Measurements from ENCODE around the gene PANK3. TPM values are rescaled to one million over a fixed set of nuclear protein-coding genes. Genes with fewer than 3 reads are reported as not detected.
A peak's percentile ranks its signal among the peaks of the same experiment; 100 is the strongest.

Gene PANK3
- total RNA-seq (100 to 1,000 TPM in 1 of 2 donors, 10 to 100 TPM in 1; 66.0 to 161 TPM), polyA plus RNA-seq (ENCODE audit: insufficient read length in 2 of 2) (10 to 100 TPM; 51.4 to 76.2 TPM)
- long read RNA-seq, donor 1, full-length matches to known transcripts = 9 of 9 reads
- long read RNA-seq, donor 1, partial matches to known transcripts = 0 of 9 reads
- long read RNA-seq, donor 1, other reads (novel, unspliced or antisense) = 0 of 9 reads
- long read RNA-seq, donor 2, full-length matches to known transcripts = 2 of 599 reads
- long read RNA-seq, donor 2, partial matches to known transcripts = 597 of 599 reads
- long read RNA-seq, donor 2, other reads (novel, unspliced or antisense) = 0 of 599 reads
- long read RNA-seq, donor 3, full-length matches to known transcripts = 16 of 16 reads
- long read RNA-seq, donor 3, partial matches to known transcripts = 0 of 16 reads
- long read RNA-seq, donor 3, other reads (novel, unspliced or antisense) = 0 of 16 reads
- long read RNA-seq, donor 4, full-length matches to known transcripts = 7 of 7 reads
- long read RNA-seq, donor 4, partial matches to known transcripts = 0 of 7 reads
- long read RNA-seq, donor 4, other reads (novel, unspliced or antisense) = 0 of 7 reads

- no peaks in the 10 kb centered on the region for H3K27me3 ChIP-seq (ENCODE audit: control insufficient read depth, insufficient read depth, low read length)
- peak within 1 kb of the TSS; percentile 75 for H3K4me3 ChIP-seq (ENCODE audit: low read depth, low read length)
- WGBS (ENCODE audit: insufficient coverage) = 0% methylated on average over 55 of the region's 63 CpGs
- no peaks in the 10 kb centered on the region for H3K36me3 ChIP-seq (ENCODE audit: control insufficient read depth, insufficient read depth, low read length)
- H3K9me3 ChIP-seq (ENCODE audit: control insufficient read depth, insufficient read depth, low read length) = no peaks in the 10 kb centered on the region
- H3K4me1 ChIP-seq (ENCODE audit: control insufficient read depth, insufficient read depth, low read length) = peaks cover 8% of the 10 kb centered on the region
- DNase-seq (ENCODE audit: low read depth in 4 of 6, low spot score in 6 of 6) = peak in 5 of 6 donors; percentile 38 to 86 (median 69)
- H3K27ac ChIP-seq (ENCODE audit: low read depth, low read length) = peak within 1 kb of the TSS; percentile 94
These were observed at the start of gene PANK3 for GRCh38 chr5:168578538-168579487. PANK3 (minus strand) TSS chr5:168579368; CDS start chr5:168579283, 85 bp downstream.

GRCh38 chr5:168624850-168625364 lies 45.7 kb upstream of the PANK3 start:
- H3K4me3 ChIP-seq (ENCODE audit: low read depth, low read length) = no peak overlapping the region
- no peaks in the 10 kb centered on the region for H3K27me3 ChIP-seq (ENCODE audit: control insufficient read depth, insufficient read depth, low read length)
- H3K9me3 ChIP-seq (ENCODE audit: control insufficient read depth, insufficient read depth, low read length) = no peaks in the 10 kb centered on the region
- H3K36me3 ChIP-seq (ENCODE audit: control insufficient read depth, insufficient read depth, low read length) = no peaks in the 10 kb centered on the region
- DNase-seq (ENCODE audit: low read depth in 4 of 6, low spot score in 6 of 6) = no peak
- no peak overlapping the region for H3K27ac ChIP-seq (ENCODE audit: low read depth, low read length)
- peaks cover 5% of the 10 kb centered on the region for H3K4me1 ChIP-seq (ENCODE audit: control insufficient read depth, insufficient read depth, low read length)
- no CpG with 5 or more reads among the region's 3 CpGs for WGBS (ENCODE audit: insufficient coverage)

DNA sequence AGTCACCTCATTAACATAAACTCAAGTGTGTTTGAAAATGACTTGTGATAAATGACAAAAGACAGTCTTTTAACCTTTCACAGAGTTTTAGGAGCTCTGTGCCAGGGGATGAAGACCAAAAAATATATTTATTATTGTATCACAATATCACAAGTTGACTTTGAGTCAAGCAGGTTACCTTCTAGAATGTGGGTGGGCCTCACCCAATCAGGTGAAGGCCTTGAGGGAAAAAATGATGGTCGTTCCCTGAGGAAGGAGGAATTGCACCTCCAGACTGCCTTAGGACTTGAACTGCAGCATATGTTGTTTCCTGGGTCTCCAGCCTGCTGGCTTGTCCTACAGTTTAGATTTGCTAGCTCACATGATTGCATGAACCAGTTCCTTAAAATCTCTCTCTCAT lies 41.6 kb upstream of the PANK3 start:
- 75% methylated on average over 1 of the region's 1 CpG for WGBS (ENCODE audit: insufficient coverage)
- no peaks in the 10 kb centered on the region for H3K27me3 ChIP-seq (ENCODE audit: control insufficient read depth, insufficient read depth, low read length)
- no peak overlapping the region for H3K27ac ChIP-seq (ENCODE audit: low read depth, low read length)
- H3K4me1 ChIP-seq (ENCODE audit: control insufficient read depth, insufficient read depth, low read length) = no peaks in the 10 kb centered on the region
- H3K4me3 ChIP-seq (ENCODE audit: low read depth, low read length) = no peak overlapping the region
- no peak for DNase-seq (ENCODE audit: low read depth in 4 of 6, low spot score in 6 of 6)
- no peaks in the 10 kb centered on the region for H3K36me3 ChIP-seq (ENCODE audit: control insufficient read depth, insufficient read depth, low read length)
- no peaks in the 10 kb centered on the region for H3K9me3 ChIP-seq (ENCODE audit: control insufficient read depth, insufficient read depth, low read length)

DNA sequence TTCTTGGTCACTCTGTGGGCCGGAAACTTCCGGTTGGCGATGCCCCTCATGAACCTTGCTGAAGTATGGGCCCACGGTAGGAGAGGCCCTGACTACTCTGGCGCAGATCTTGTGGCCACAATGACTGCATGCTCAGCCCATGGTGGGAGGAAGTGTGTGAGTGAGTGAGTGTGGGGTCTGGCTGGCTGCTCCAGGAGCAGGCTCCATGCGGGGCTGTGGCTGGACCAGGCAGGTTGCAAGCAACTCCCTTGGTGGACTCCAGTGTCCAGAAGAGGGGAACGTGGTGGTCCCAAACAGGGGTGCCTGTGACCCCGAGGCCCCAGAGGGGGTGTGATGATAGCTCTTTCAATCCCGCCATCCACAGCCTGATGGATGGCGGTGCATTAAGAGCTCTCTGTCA lies 35.5 kb upstream of the PANK3 start:
- Histone ChIP-seq H3K27ac (ENCODE audit: low read depth, low read length) (no peak overlapping the region), H3K4me3 (ENCODE audit: low read depth, low read length) (no peak overlapping the region), H3K9me3 (ENCODE audit: control insufficient read depth, insufficient read depth, low read length) (no peaks in the 10 kb centered on the region), H3K4me1 (ENCODE audit: control insufficient read depth, insufficient read depth, low read length) (no peaks in the 10 kb centered on the region), H3K27me3 (ENCODE audit: control insufficient read depth, insufficient read depth, low read length) (no peaks in the 10 kb centered on the region), H3K36me3 (ENCODE audit: control insufficient read depth, insufficient read depth, low read length) (no peaks in the 10 kb centered on the region)
- WGBS (ENCODE audit: insufficient coverage) = 98% methylated on average over 8 of the region's 10 CpGs
- no peak for DNase-seq (ENCODE audit: low read depth in 4 of 6, low spot score in 6 of 6)

GRCh38 chr5:168613996-168614395 lies 34.8 kb upstream of the PANK3 start:
- no peak overlapping the region for H3K27ac ChIP-seq (ENCODE audit: low read depth, low read length)
- H3K4me1 ChIP-seq (ENCODE audit: control insufficient read depth, insufficient read depth, low read length) = no peaks in the 10 kb centered on the region
- no peaks in the 10 kb centered on the region for H3K9me3 ChIP-seq (ENCODE audit: control insufficient read depth, insufficient read depth, low read length)
- no peak for DNase-seq (ENCODE audit: low read depth in 4 of 6, low spot score in 6 of 6)
- H3K4me3 ChIP-seq (ENCODE audit: low read depth, low read length) = no peak overlapping the region
- no peaks in the 10 kb centered on the region for H3K36me3 ChIP-seq (ENCODE audit: control insufficient read depth, insufficient read depth, low read length)
- WGBS (ENCODE audit: insufficient coverage) = 75% methylated on average over 1 of the region's 1 CpG
- no peaks in the 10 kb centered on the region for H3K27me3 ChIP-seq (ENCODE audit: control insufficient read depth, insufficient read depth, low read length)

GRCh38 chr5:168613396-168613795 lies 34.2 kb upstream of the PANK3 start:
- Histone ChIP-seq H3K27me3 (ENCODE audit: control insufficient read depth, insufficient read depth, low read length) (no peaks in the 10 kb centered on the region), H3K36me3 (ENCODE audit: control insufficient read depth, insufficient read depth, low read length) (no peaks in the 10 kb centered on the region), H3K4me3 (ENCODE audit: low read depth, low read length) (no peak overlapping the region), H3K27ac (ENCODE audit: low read depth, low read length) (no peak overlapping the region), H3K9me3 (ENCODE audit: control insufficient read depth, insufficient read depth, low read length) (no peaks in the 10 kb centered on the region), H3K4me1 (ENCODE audit: control insufficient read depth, insufficient read depth, low read length) (no peaks in the 10 kb centered on the region)
- no peak for DNase-seq (ENCODE audit: low read depth in 4 of 6, low spot score in 6 of 6)
- WGBS (ENCODE audit: insufficient coverage) = no CpG with 5 or more reads among the region's 2 CpGs

DNA sequence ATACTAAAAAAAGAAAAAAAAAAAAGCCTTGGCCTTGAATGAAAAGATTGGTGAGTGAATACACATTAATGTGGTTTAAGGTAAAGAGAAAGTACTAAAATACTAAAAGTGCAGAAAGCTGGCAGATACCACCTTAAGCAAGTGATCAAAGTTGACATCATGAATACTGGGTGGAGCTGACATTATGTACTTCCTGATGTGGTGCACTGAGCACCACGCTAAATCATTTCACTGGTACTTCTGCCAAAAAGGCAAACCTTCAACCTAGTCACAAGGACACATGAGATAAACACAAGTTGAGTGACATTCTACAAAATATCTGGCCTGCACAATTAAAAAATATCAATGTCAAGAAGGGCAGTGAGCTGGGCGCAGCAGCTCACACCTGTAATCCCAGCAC lies 33.8 kb upstream of the PANK3 start:
- H3K27me3 ChIP-seq (ENCODE audit: control insufficient read depth, insufficient read depth, low read length) = no peaks in the 10 kb centered on the region
- H3K4me3 ChIP-seq (ENCODE audit: low read depth, low read length) = no peak overlapping the region
- no peaks in the 10 kb centered on the region for H3K36me3 ChIP-seq (ENCODE audit: control insufficient read depth, insufficient read depth, low read length)
- H3K9me3 ChIP-seq (ENCODE audit: control insufficient read depth, insufficient read depth, low read length) = no peaks in the 10 kb centered on the region
- no peak overlapping the region for H3K27ac ChIP-seq (ENCODE audit: low read depth, low read length)
- no peak for DNase-seq (ENCODE audit: low read depth in 4 of 6, low spot score in 6 of 6)
- H3K4me1 ChIP-seq (ENCODE audit: control insufficient read depth, insufficient read depth, low read length) = no peaks in the 10 kb centered on the region
- WGBS (ENCODE audit: insufficient coverage) = 100% methylated on average over 1 of the region's 2 CpGs

- DNase-seq (ENCODE audit: low read depth in 4 of 6, low spot score in 6 of 6) = no peak
- Histone ChIP-seq H3K36me3 (ENCODE audit: control insufficient read depth, insufficient read depth, low read length) (no peaks in the 10 kb centered on the region), H3K4me1 (ENCODE audit: control insufficient read depth, insufficient read depth, low read length) (no peaks in the 10 kb centered on the region), H3K4me3 (ENCODE audit: low read depth, low read length) (no peak overlapping the region), H3K27me3 (ENCODE audit: control insufficient read depth, insufficient read depth, low read length) (no peaks in the 10 kb centered on the region), H3K27ac (ENCODE audit: low read depth, low read length) (peak overlapping the region; percentile 73), H3K9me3 (ENCODE audit: control insufficient read depth, insufficient read depth, low read length) (no peaks in the 10 kb centered on the region)
- whole genome bisulfite sequencing (ENCODE audit: insufficient coverage) = 86% methylated on average over 1 of the region's 4 CpGs
These were observed 33.0 kb upstream of the PANK3 start for GRCh38 chr5:168612123-168612522.

DNA sequence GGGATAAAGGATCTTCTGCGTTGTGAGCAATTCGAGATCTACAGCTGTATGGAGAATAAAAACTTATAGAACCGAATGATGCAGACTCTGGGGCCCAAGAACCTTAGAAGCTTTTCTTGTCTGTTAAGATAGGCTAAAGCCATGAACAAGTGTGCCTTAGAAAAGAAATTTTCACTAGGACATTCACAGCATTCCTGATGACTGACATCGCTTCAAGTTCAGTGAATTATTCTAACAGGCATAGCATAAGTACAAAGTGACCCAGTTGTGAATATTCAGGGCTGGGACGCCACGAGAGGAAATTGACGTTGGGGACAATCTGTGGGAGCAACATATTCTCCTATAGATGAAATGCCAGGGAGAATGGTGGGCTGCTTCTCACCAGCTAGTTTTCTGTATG lies 32.0 kb upstream of the PANK3 start:
- Histone ChIP-seq H3K4me1 (ENCODE audit: control insufficient read depth, insufficient read depth, low read length) (no peaks in the 10 kb centered on the region), H3K36me3 (ENCODE audit: control insufficient read depth, insufficient read depth, low read length) (no peaks in the 10 kb centered on the region), H3K9me3 (ENCODE audit: control insufficient read depth, insufficient read depth, low read length) (no peaks in the 10 kb centered on the region), H3K27me3 (ENCODE audit: control insufficient read depth, insufficient read depth, low read length) (no peaks in the 10 kb centered on the region), H3K27ac (ENCODE audit: low read depth, low read length) (peak overlapping the region; percentile 73), H3K4me3 (ENCODE audit: low read depth, low read length) (no peak overlapping the region)
- WGBS (ENCODE audit: insufficient coverage) = 51% methylated on average over 5 of the region's 7 CpGs
- DNase-seq (ENCODE audit: low read depth in 4 of 6, low spot score in 6 of 6) = peak in 1 of 6 donors; percentile 12

All from spinal cord (tissue), 10 donors.